ENCODE data around the gene PIGQ.

PIGQ gene

GRCh38 chr16:588889-589657 is 19.3 kb downstream of the PIGQ start:
- Histone ChIP-seq H3K9me3 (ENCODE audit: control insufficient read depth, insufficient read depth, low read length) (no peaks in the 10 kb centered on the region), H3K4me3 (ENCODE audit: low read length) (peak overlapping the region; percentile 75)
- no peak for DNase-seq (ENCODE audit: low read depth, low spot score)

GRCh38 chr16:589658-590187 is 20.0 kb downstream of the PIGQ start, which contains the start of gene RAB40C:
Gene RAB40C, plus strand, starts transcription at chr16:590066. Its CDS starts 226 bp downstream, at chr16:590292.
- Histone ChIP-seq H3K27me3 (ENCODE audit: control insufficient read depth, insufficient read depth, low read length) (no peaks in the 10 kb centered on the region), H3K36me3 (ENCODE audit: control insufficient read depth, insufficient read depth, low read length) (no peaks in the 10 kb centered on the region), H3K27ac (ENCODE audit: low read length) (no peak within 1 kb of the TSS), H3K4me1 (ENCODE audit: control insufficient read depth, insufficient read depth, low read length) (peaks cover 6% of the 10 kb centered on the region), H3K9me3 (ENCODE audit: control insufficient read depth, insufficient read depth, low read length) (no peaks in the 10 kb centered on the region), H3K4me3 (ENCODE audit: low read length) (peak within 1 kb of the TSS; percentile 75)
- peak; percentile 91 for DNase-seq (ENCODE audit: low read depth, low spot score)
- WGBS (ENCODE audit: insufficient coverage, insufficient read length), result no CpG with 5 or more reads among the region's 67 CpGs

More at GRCh38 chr16:588889-589657, 19.3 kb downstream of the PIGQ start:
- no peak overlapping the region for H3K27ac ChIP-seq (ENCODE audit: low read length)
- WGBS (ENCODE audit: insufficient coverage, insufficient read length), result no CpG with 5 or more reads among the region's 107 CpGs
- H3K4me1 ChIP-seq (ENCODE audit: control insufficient read depth, insufficient read depth, low read length), result peaks cover 6% of the 10 kb centered on the region
- H3K36me3 ChIP-seq (ENCODE audit: control insufficient read depth, insufficient read depth, low read length), result no peaks in the 10 kb centered on the region
- H3K27me3 ChIP-seq (ENCODE audit: control insufficient read depth, insufficient read depth, low read length), result no peaks in the 10 kb centered on the region

GRCh38 chr16:590188-590814 is 20.5 kb downstream of the PIGQ start:
- no peak for DNase-seq (ENCODE audit: low read depth, low spot score)
- Histone ChIP-seq H3K27ac (ENCODE audit: low read length) (no peak overlapping the region), H3K9me3 (ENCODE audit: control insufficient read depth, insufficient read depth, low read length) (no peaks in the 10 kb centered on the region), H3K27me3 (ENCODE audit: control insufficient read depth, insufficient read depth, low read length) (no peaks in the 10 kb centered on the region), H3K36me3 (ENCODE audit: control insufficient read depth, insufficient read depth, low read length) (no peaks in the 10 kb centered on the region), H3K4me3 (ENCODE audit: low read length) (peak overlapping the region; percentile 75), H3K4me1 (ENCODE audit: control insufficient read depth, insufficient read depth, low read length) (peaks cover 4% of the 10 kb centered on the region)
- no CpG with 5 or more reads among the region's 71 CpGs for WGBS (ENCODE audit: insufficient coverage, insufficient read length)

GRCh38 chr16:590815-591200 is 21.0 kb downstream of the PIGQ start:
- no peak overlapping the region for H3K27ac ChIP-seq (ENCODE audit: low read length)

GRCh38 chr16:591231-591630 is 21.5 kb downstream of the PIGQ start:
- DNase-seq (ENCODE audit: low read depth, low spot score), result no peak
- no peaks in the 10 kb centered on the region for H3K9me3 ChIP-seq (ENCODE audit: control insufficient read depth, insufficient read depth, low read length)
- no peaks in the 10 kb centered on the region for H3K36me3 ChIP-seq (ENCODE audit: control insufficient read depth, insufficient read depth, low read length)
- H3K27ac ChIP-seq (ENCODE audit: low read length), result no peak overlapping the region
- peaks cover 3% of the 10 kb centered on the region; the same call in 1 of the 2 replicates for H3K4me1 ChIP-seq (ENCODE audit: control insufficient read depth, insufficient read depth, low read length)
- WGBS (ENCODE audit: insufficient coverage, insufficient read length), result no CpG with 5 or more reads among the region's 8 CpGs
- H3K27me3 ChIP-seq (ENCODE audit: control insufficient read depth, insufficient read depth, low read length), result no peaks in the 10 kb centered on the region
- no peak overlapping the region for H3K4me3 ChIP-seq (ENCODE audit: low read length)

More at GRCh38 chr16:590815-591200, 21.0 kb downstream of the PIGQ start:
- peaks cover 3% of the 10 kb centered on the region; the same call in 1 of the 2 replicates for H3K4me1 ChIP-seq (ENCODE audit: control insufficient read depth, insufficient read depth, low read length)
- peak overlapping the region; percentile 75; the same call in 1 of the 2 replicates for H3K4me3 ChIP-seq (ENCODE audit: low read length)
- H3K36me3 ChIP-seq (ENCODE audit: control insufficient read depth, insufficient read depth, low read length), result no peaks in the 10 kb centered on the region
- no peak for DNase-seq (ENCODE audit: low read depth, low spot score)
- WGBS (ENCODE audit: insufficient coverage, insufficient read length), result no CpG with 5 or more reads among the region's 10 CpGs
- H3K9me3 ChIP-seq (ENCODE audit: control insufficient read depth, insufficient read depth, low read length), result no peaks in the 10 kb centered on the region
- no peaks in the 10 kb centered on the region for H3K27me3 ChIP-seq (ENCODE audit: control insufficient read depth, insufficient read depth, low read length)

GRCh38 chr16:591892-592517 is 22.2 kb downstream of the PIGQ start:
- DNase-seq (ENCODE audit: low read depth, low spot score), result no peak
- H3K9me3 ChIP-seq (ENCODE audit: control insufficient read depth, insufficient read depth, low read length), result no peaks in the 10 kb centered on the region
- no peak overlapping the region for H3K27ac ChIP-seq (ENCODE audit: low read length)
- no peaks in the 10 kb centered on the region for H3K36me3 ChIP-seq (ENCODE audit: control insufficient read depth, insufficient read depth, low read length)
- H3K4me1 ChIP-seq (ENCODE audit: control insufficient read depth, insufficient read depth, low read length), result peaks cover 3% of the 10 kb centered on the region; the same call in 1 of the 2 replicates
- H3K27me3 ChIP-seq (ENCODE audit: control insufficient read depth, insufficient read depth, low read length), result no peaks in the 10 kb centered on the region
- no CpG with 5 or more reads among the region's 15 CpGs for WGBS (ENCODE audit: insufficient coverage, insufficient read length)
- no peak overlapping the region for H3K4me3 ChIP-seq (ENCODE audit: low read length)

- H3K27ac ChIP-seq (ENCODE audit: low read length), result no peak overlapping the region
- H3K4me1 ChIP-seq (ENCODE audit: control insufficient read depth, insufficient read depth, low read length), result peaks cover 3% of the 10 kb centered on the region; the same call in 1 of the 2 replicates
- no peaks in the 10 kb centered on the region for H3K9me3 ChIP-seq (ENCODE audit: control insufficient read depth, insufficient read depth, low read length)
- H3K27me3 ChIP-seq (ENCODE audit: control insufficient read depth, insufficient read depth, low read length), result no peaks in the 10 kb centered on the region
- WGBS (ENCODE audit: insufficient coverage, insufficient read length), result no CpG with 5 or more reads among the region's 24 CpGs
- no peak overlapping the region for H3K4me3 ChIP-seq (ENCODE audit: low read length)
- DNase-seq (ENCODE audit: low read depth, low spot score), result no peak
- no peaks in the 10 kb centered on the region for H3K36me3 ChIP-seq (ENCODE audit: control insufficient read depth, insufficient read depth, low read length)
Observed at GRCh38 chr16:592518-593306, 22.9 kb downstream of the PIGQ start.

GRCh38 chr16:593406-593805 is 23.6 kb downstream of the PIGQ start:
- no CpG with 5 or more reads among the region's 9 CpGs for WGBS (ENCODE audit: insufficient coverage, insufficient read length)
- H3K27ac ChIP-seq (ENCODE audit: low read length), result no peak overlapping the region
- peaks cover 3% of the 10 kb centered on the region; the same call in 1 of the 2 replicates for H3K4me1 ChIP-seq (ENCODE audit: control insufficient read depth, insufficient read depth, low read length)
- H3K9me3 ChIP-seq (ENCODE audit: control insufficient read depth, insufficient read depth, low read length), result no peaks in the 10 kb centered on the region
- DNase-seq (ENCODE audit: low read depth, low spot score), result no peak
- no peak overlapping the region for H3K4me3 ChIP-seq (ENCODE audit: low read length)
- H3K36me3 ChIP-seq (ENCODE audit: control insufficient read depth, insufficient read depth, low read length), result no peaks in the 10 kb centered on the region
- no peaks in the 10 kb centered on the region for H3K27me3 ChIP-seq (ENCODE audit: control insufficient read depth, insufficient read depth, low read length)

GRCh38 chr16:593807-594206 is 24.0 kb downstream of the PIGQ start:
- WGBS (ENCODE audit: insufficient coverage, insufficient read length), result no CpG with 5 or more reads among the region's 16 CpGs
- no peak overlapping the region for H3K27ac ChIP-seq (ENCODE audit: low read length)
- no peaks in the 10 kb centered on the region for H3K27me3 ChIP-seq (ENCODE audit: control insufficient read depth, insufficient read depth, low read length)
- H3K9me3 ChIP-seq (ENCODE audit: control insufficient read depth, insufficient read depth, low read length), result no peaks in the 10 kb centered on the region
- no peak for DNase-seq (ENCODE audit: low read depth, low spot score)
- peaks cover 3% of the 10 kb centered on the region; the same call in 1 of the 2 replicates for H3K4me1 ChIP-seq (ENCODE audit: control insufficient read depth, insufficient read depth, low read length)
- H3K4me3 ChIP-seq (ENCODE audit: low read length), result no peak overlapping the region
- H3K36me3 ChIP-seq (ENCODE audit: control insufficient read depth, insufficient read depth, low read length), result peaks cover 2% of the 10 kb centered on the region; the same call in 1 of the 2 replicates

Measured in iPS DF 6.9 (cell line).